HG03060 (cell line): ENCODE measurements around the gene EXOC1.
"Not testable (repeated sequence)": the region's sequence is repeated elsewhere in the genome, so short reads cannot be mapped to it uniquely, and the experiment has no call there.

Experiments used
- ATAC-seq: cut with Tn5 transposase; IDR thresholded peaks from one replicate; pipeline ENCODE4 v1.9.1; 2021; ENCODE audit warnings: low read depth, moderate number of reproducible peaks; ENCODE audit not compliant: unreplicated experiment

EXOC1 gene

GRCh38 chr4:55853484-55854046 lies at the start of gene EXOC1:
EXOC1 (plus strand) TSS chr4:55853648; CDS start chr4:55858324, 4,676 bp downstream.
- peak; percentile 87 for ATAC-seq

GRCh38 chr4:55807556-55807955 lies 45.9 kb upstream of the EXOC1 start:
- ATAC-seq: no peak

- no peak for ATAC-seq
Measured at GRCh38 chr4:55808186-55808585, 45.3 kb upstream of the EXOC1 start.

DNA sequence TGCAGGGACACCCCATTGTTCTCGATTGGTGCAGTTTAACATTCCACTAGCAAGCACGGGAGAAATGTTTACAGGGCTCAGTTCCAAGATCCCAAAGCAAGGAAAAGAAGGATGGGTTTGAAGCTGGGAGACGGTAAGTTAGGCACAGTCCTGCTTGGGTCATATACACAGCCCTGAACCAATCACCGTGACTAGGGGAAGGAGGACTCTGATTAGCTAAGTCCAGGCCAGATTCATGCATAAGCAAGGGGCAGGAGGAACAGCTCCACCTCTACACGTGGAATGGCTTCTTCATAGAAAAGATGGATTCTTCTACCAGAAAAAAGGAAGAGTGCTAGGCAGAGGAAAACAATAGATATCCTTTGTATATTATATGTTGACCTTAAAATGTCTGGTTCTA lies 44.8 kb upstream of the EXOC1 start:
- ATAC-seq: no peak

- ATAC-seq: no peak
Measured at GRCh38 chr4:55817691-55818090, 35.8 kb upstream of the EXOC1 start.

DNA sequence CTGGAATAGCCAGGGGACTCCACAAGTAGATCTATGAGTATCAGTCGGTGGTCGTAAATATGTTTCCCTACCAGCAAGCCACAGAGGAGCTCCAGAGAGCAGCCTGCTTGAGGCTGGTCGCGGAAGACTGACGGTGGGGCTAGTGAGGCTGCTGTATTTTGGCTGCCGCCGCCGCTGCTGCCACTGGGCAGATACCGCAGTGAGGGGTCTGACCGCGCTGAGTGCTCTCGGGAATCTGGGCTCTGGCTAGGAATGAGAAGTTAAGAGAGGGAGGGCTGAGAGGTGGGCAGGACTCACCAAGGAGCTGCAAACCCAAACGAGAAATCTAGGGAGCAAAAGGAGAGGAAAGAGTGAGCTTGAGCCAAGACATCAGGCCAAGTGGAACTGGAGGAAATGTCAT lies 33.8 kb upstream of the EXOC1 start, which contains the start of gene EXOC1L:
Gene EXOC1L, plus strand, starts transcription at position 157 of the 400 bp plus-strand sequence. Its CDS starts 237 bp downstream, at position 394.
- ATAC-seq: no peak

- no peak for ATAC-seq
Measured at GRCh38 chr4:55820279-55820678, 33.2 kb upstream of the EXOC1 start.

DNA sequence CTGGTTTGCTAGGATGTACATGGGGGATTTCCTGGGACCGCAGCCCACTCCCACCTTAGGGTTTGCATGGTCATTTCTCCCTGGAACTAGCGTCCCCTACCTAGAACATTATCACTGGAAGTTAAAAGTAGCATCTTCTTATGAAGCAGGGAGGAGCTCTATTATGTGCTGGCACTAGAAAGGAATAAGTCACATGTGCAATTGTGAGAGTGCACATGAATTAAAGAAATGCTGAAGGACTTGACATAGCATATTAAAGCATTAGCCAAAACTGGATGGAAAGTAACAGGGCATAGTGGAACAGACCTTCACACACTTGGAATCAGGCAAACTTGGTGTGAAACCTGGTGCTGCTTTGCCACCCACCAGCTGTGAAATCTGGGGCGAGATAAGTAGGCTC lies 31.1 kb upstream of the EXOC1 start:
- no peak for ATAC-seq

DNA sequence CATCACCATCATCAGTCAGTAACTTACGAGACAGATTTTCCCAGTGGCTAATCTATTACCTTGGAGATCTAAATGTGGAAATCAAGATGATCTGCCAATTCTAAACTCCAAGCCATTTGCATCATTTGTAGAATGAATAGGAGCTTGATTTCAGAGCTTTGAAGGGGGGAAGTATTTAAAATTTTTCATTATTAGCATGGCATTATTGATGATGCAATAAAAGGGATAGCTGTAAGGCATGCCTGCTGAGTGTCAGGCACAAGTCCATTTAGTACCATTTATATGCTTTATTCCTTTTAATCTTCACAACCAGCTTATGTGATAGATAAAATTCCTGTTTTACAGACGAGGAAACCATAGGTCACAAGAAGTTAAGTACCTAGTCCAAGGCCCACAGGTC lies 28.6 kb upstream of the EXOC1 start:
- ATAC-seq: no peak

GRCh38 chr4:55826986-55827385 lies 26.5 kb upstream of the EXOC1 start:
- no peak for ATAC-seq

DNA sequence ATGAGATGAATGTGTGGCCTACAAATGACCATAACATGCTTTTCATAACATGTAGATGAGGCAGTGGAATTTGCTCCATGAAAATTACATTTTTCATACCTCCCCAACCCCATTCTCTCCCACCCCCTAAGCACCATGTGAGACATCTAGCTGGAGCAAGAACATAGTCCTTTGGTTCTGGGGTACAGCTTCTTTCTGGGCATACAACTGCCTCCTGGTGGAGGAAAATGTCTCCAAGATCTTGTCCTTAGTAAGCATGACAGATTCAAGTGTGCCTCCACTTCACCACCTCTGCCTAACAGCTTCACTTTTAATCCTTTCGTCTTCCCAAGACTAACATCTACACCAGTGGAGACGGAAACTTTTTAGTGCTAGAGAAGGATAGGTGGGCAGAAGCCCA lies 25.9 kb upstream of the EXOC1 start:
- no peak for ATAC-seq

DNA sequence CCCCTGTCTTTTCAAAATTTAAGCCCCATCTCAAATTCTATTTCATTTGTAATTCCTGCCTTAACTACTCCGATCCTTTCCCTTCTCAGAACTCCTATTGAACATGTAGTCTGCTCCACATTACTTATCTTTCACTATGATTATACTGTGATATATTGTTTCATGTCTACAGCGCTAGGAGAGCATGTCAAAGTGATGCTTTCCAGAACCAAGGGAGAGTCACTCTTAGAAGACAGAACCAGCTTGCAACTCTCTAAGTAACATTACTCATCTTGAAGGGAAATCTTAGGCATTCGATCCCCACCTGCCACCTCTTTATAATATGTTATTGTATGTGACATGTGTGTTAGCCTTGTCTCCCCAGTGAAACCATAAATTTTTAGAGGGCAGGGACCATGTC lies 23.4 kb upstream of the EXOC1 start:
- no peak for ATAC-seq

- no peak for ATAC-seq
Measured at GRCh38 chr4:55830716-55831115, 22.7 kb upstream of the EXOC1 start.

GRCh38 chr4:55834086-55834795 lies 19.2 kb upstream of the EXOC1 start:
- ATAC-seq: no peak

DNA sequence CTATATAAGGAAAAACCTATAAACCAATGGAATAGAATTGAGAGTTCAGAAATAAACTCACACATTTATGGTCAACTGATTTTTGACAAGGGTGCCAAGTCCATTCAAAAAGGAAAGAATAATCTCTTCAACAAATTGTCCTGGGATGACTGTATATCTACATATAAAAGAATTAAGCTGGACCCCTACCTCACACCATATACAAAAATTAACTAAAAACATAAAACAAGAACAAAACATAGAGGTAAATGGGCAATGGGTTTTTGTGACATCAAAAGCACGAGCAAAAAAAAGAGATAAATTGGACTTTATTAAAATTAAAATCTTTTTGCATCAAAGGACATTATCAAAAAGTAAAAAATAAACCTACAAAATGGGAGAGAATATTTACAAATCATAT lies 15.5 kb upstream of the EXOC1 start:
- ATAC-seq: no peak

DNA sequence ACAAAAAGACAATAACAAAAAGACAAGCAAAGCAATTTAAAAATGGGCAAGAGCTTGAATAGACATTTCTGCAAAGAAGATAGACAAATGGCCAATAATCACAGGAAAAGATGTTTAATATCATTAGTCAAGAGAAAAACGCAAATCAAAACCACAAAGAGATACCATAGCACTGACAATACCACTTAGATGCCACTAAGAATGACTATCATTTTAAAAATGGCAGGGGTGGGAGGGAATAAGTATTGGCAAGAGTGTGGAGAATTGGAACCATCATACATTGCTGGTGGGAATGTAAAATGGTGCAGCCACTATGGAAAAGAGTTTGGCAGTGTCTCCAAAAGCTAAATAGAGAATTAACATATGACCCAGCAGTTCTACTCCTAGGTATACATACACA lies 15.1 kb upstream of the EXOC1 start:
- no peak for ATAC-seq

DNA sequence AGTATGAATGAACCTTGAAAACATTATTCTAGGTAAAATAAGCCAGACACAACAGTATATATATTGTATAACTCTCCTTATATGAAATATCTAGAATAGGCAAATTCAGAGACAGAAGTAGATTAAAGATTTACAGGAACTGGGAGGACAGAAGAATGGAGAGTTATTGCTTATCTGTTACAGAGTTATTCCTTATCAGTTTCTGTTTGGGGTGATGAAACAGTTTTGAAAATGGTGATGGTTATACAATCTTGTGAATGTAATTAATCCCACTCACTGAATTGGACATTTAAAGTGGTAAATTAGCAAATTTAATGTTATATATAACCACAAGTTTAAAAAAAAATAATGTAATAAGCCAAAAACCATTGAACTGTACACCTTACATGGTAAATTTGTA lies 14.5 kb upstream of the EXOC1 start:
- no peak for ATAC-seq

DNA sequence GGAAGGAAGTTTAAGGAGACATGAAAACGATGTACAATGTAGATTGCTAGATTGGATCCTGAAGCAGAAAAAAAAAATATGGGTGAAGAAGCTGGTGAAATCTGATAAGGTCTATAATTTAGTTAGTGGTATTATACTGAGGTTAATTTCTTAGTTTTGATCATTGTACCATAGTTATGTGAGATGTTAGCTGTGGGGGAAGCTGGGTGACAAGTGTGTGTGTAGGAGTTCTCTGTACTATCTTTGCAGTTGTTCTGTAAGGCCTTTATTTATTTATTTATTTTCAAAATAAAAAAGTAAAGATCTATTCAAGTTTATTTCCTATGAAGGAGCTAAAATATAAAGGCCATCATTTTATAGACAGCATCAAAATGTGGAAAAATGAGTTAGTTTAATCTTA lies 12.5 kb upstream of the EXOC1 start:
- ATAC-seq: no peak

DNA sequence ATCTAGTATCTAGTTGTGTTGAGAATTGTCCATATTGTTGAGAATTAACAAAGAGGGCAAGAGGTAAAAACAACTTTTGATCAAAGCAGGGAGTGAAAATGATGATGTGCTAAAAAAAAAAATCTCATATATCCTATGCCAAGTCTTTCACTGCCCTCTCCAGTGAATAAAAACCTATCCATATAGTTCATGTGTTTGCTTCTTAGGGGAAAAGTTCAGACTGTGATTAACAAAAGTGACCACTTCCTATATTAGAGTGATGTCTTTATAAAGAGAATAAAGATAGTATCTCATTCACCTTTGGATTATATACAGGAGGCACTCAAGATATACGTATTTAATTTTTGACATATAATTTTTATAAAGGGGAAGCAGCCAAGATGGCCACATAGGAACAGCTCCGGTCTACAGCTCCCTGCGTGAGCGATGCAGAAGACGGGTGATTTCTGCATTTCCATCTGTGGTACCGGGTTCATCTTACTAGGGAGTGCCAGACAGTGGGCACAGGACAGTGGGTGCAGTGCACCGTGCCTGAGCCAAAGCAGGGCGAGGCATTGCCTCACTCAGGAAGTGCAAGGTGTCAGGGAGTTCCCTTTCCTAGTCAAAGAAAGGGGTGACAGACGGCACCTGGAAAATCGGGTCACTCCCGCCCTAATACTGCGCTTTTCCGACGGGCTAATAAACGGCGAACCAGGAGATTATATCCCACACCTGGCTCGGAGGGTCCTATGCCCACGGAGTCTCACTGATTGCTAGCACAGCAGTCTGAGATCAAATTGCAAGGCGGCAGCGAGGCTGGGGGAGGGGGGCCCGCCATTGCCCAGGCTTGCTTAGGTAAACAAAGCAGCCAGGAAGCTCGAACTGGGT lies 11.8 kb upstream of the EXOC1 start:
- ATAC-seq: not testable (repeated sequence)

DNA sequence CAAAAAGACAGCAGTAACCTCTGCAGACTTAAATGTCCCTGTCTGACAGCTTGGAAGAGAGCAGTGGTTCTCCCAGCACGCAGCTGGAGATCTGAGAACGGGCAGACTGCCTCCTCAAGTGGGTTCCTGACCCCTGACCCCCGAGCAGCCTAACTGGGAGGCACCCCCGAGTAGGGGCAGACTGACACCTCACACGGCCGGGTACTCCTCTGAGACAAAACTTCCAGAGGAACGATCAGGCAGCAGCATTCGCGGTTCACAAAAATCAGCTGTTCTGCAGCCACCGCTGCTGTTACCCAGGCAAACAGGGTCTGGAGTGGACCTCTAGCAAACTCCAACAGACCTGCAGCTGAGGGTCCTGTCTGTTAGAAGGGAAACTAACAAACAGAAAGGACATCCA lies 11.1 kb upstream of the EXOC1 start:
- ATAC-seq: not testable (repeated sequence)

- ATAC-seq: no peak
Measured at GRCh38 chr4:55849724-55850123, 3.7 kb upstream of the EXOC1 start.
